Neutrophil (primary cell): Measurements from ENCODE around the gene BCL10.

Experiments
- H3K27ac ChIP-seq: fragments of 200-600 bp; sonication (generic); 2 replicates; pipeline ENCODE4 v1.5.1; 2016; ENCODE audit warnings: mild to moderate bottlenecking, moderate library complexity
- H3K27me3 ChIP-seq: fragments of 200-600 bp; sonication (generic); 2 replicates; pipeline ENCODE4 v1.6.0; 2016; ENCODE audit warnings: mild to moderate bottlenecking
- H3K36me3 ChIP-seq: fragments of 200-600 bp; sonication (generic); 2 replicates; pipeline ENCODE4 v1.5.1; 2017
- H3K4me1 ChIP-seq, 2 experiments: fragments of 200-600 bp in 1 of 2; sonication (generic) in 1 of 2; 1 replicate in 1 of 2; 2 replicates in 1 of 2; pipeline versions ENCODE4 v1.5.1 to v1.6.1; 2013 to 2016; ENCODE audit warnings: low read depth in 1 of 2, low read length in 1 of 2, mild to moderate bottlenecking in 1 of 2, moderate library complexity in 1 of 2; ENCODE audit not compliant: control insufficient read depth in 1 of 2, insufficient read depth in 1 of 2
- H3K4me3 ChIP-seq, 2 experiments: fragments of 200-600 bp in 1 of 2; sonication (generic) in 1 of 2; 1 replicate in 1 of 2; 2 replicates in 1 of 2; pipeline ENCODE4 v1.5.1; 2013 to 2016; ENCODE audit warnings: low read depth in 1 of 2, low read length in 1 of 2, mild to moderate bottlenecking in 1 of 2, moderate library complexity in 1 of 2
- H3K9me3 ChIP-seq: fragments of 200-600 bp; sonication (generic); 2 replicates; pipeline ENCODE4 v1.5.1; 2016
- TF ChIP-seq, protein P1 (sequence below): fragments of 200-600 bp; sonication (generic); IDR thresholded peaks from 2 replicates; pipeline ENCODE4 v1.5.1; 2016; ENCODE audit warnings: antibody characterized with exemption

Gene BCL10

GRCh38 chr1:85297855-85298629 lies 21.6 kb upstream of the BCL10 start:
- H3K9me3 ChIP-seq, result no peaks in the 10 kb centered on the region
- H3K27ac ChIP-seq, result no peak overlapping the region
- no peaks in the 10 kb centered on the region for H3K36me3 ChIP-seq
- H3K4me3 ChIP-seq, result no peak overlapping the region
- TF ChIP-seq, protein P1, sequence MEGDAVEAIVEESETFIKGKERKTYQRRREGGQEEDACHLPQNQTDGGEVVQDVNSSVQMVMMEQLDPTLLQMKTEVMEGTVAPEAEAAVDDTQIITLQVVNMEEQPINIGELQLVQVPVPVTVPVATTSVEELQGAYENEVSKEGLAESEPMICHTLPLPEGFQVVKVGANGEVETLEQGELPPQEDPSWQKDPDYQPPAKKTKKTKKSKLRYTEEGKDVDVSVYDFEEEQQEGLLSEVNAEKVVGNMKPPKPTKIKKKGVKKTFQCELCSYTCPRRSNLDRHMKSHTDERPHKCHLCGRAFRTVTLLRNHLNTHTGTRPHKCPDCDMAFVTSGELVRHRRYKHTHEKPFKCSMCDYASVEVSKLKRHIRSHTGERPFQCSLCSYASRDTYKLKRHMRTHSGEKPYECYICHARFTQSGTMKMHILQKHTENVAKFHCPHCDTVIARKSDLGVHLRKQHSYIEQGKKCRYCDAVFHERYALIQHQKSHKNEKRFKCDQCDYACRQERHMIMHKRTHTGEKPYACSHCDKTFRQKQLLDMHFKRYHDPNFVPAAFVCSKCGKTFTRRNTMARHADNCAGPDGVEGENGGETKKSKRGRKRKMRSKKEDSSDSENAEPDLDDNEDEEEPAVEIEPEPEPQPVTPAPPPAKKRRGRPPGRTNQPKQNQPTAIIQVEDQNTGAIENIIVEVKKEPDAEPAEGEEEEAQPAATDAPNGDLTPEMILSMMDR, result no peak
- no peaks in the 10 kb centered on the region for H3K27me3 ChIP-seq
- no peaks in the 10 kb centered on the region for H3K4me1 ChIP-seq

DNA sequence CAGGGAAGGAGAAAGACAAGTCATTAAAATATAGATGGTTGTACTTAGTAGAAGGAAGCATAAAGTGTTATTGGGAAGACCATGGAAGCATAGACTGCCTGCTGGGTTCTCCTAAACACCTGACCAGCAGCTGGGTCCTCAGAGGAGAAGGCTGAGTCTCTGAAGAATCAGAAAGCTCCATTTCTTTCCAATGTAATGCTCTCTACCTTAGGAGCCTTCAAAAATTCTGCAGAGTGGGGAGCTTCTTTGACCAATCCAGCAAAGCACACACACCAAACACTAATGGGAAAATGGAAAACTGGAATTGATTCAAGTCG lies 21.1 kb upstream of the BCL10 start:
- TF ChIP-seq, protein P1, result no peak
- no peaks in the 10 kb centered on the region for H3K36me3 ChIP-seq
- H3K27ac ChIP-seq, result no peak overlapping the region
- no peaks in the 10 kb centered on the region for H3K4me1 ChIP-seq
- no peaks in the 10 kb centered on the region for H3K9me3 ChIP-seq
- no peak overlapping the region for H3K4me3 ChIP-seq
- H3K27me3 ChIP-seq, result no peaks in the 10 kb centered on the region

- Histone ChIP-seq H3K27ac (no peak overlapping the region), H3K4me1 (no peaks in the 10 kb centered on the region), H3K4me3 (no peak overlapping the region), H3K27me3 (no peaks in the 10 kb centered on the region), H3K36me3 (no peaks in the 10 kb centered on the region), H3K9me3 (no peaks in the 10 kb centered on the region)
- TF ChIP-seq, protein P1, result no peak
These were observed 20.5 kb upstream of the BCL10 start for GRCh38 chr1:85296980-85297379.

DNA sequence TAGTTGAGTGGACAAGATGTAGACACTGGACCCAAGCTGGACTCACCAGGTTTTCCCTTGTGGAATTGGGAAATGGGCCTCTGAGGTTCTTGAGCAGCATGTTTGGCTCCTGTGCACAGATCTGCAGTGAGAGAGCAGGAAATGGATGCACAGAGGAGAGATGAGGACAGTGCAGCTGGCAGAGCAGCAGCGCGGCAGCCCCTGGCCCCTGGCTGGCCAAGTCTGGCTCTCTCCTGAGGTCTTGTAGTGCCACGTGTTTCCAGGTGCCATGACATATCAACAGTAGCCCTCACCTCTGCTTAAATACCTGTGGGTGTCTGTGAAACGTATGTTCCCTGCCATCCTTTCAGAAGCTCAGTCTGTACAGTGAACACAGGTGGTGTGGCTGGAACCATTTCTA lies 19.2 kb upstream of the BCL10 start:
- H3K4me1 ChIP-seq, result no peaks in the 10 kb centered on the region
- no peak overlapping the region for H3K27ac ChIP-seq
- no peaks in the 10 kb centered on the region for H3K36me3 ChIP-seq
- TF ChIP-seq, protein P1, result no peak
- H3K4me3 ChIP-seq, result no peak overlapping the region
- peaks cover 2% of the 10 kb centered on the region for H3K27me3 ChIP-seq
- no peaks in the 10 kb centered on the region for H3K9me3 ChIP-seq

- TF ChIP-seq, protein P1, result no peak
- no peaks in the 10 kb centered on the region for H3K9me3 ChIP-seq
- no peak overlapping the region for H3K4me3 ChIP-seq
- no peaks in the 10 kb centered on the region for H3K4me1 ChIP-seq
- no peaks in the 10 kb centered on the region for H3K36me3 ChIP-seq
- H3K27ac ChIP-seq, result no peak overlapping the region
- H3K27me3 ChIP-seq, result peaks cover 3% of the 10 kb centered on the region
These were observed 18.6 kb upstream of the BCL10 start for GRCh38 chr1:85295006-85295431.
